ENCODE results near the gene FBXO9.

Gene FBXO9

DNA sequence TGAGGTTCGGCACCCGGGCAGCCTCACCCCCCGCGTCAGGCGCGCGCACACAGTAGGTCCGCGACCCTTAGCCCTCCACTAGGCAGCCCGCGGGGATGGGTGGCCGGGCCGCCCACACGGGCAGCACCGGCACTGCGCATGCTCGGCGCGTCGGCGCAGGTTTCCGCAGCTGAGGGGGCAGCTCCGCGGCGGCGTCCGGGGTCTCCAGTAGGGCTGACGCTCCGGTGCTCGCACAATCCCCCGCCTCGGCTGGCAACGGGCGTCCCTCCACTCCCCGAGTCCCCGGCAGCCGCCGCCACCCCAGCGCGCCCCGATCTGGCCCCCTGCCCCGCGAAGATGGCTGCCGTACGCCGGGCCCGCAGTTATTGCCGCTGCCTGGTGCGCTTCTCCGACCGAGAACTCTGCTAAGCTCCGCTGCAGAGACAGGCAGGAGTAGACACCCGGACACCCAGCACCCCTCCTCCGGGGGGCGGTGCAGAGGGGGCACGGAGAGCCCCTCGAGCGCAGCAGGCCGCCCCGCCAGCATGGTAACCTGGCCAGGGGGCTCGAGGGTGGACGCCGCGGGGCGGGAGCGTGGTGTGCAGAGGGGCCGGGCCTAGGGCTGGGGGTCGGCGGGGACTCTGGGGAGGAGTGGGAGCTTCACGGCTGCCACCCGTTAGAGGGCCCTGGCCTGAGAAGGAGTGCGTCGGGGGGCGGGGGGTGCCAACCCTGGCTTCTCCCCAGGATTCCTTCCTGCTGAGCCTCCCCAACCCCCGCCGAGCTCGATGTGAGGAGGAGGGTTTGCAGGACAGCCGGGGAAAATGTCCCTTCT lies at the start of gene FBXO9:
Gene FBXO9, plus strand, starts transcription at position 139 of the 811 bp plus-strand sequence. Its CDS starts 386 bp downstream, at position 525.
- H3K4me1 ChIP-seq (ENCODE audit: control insufficient read depth, insufficient read depth, low read length) = no peaks in the 10 kb centered on the region
- WGBS (ENCODE audit: insufficient coverage, insufficient read length) = no CpG with 5 or more reads among the region's 78 CpGs
- H3K9me3 ChIP-seq (ENCODE audit: control insufficient read depth, insufficient read depth, low read length) = no peaks in the 10 kb centered on the region
- H3K27ac ChIP-seq (ENCODE audit: low read length) = no peak within 1 kb of the TSS
- peak within 1 kb of the TSS; percentile 99 for H3K4me3 ChIP-seq (ENCODE audit: low read length)
- H3K36me3 ChIP-seq (ENCODE audit: control insufficient read depth, insufficient read depth, low read length) = no peaks in the 10 kb centered on the region
- peak; percentile 31 for DNase-seq (ENCODE audit: low read depth, low spot score)
- no peaks in the 10 kb centered on the region for H3K27me3 ChIP-seq (ENCODE audit: control insufficient read depth, insufficient read depth, low read length)

DNA sequence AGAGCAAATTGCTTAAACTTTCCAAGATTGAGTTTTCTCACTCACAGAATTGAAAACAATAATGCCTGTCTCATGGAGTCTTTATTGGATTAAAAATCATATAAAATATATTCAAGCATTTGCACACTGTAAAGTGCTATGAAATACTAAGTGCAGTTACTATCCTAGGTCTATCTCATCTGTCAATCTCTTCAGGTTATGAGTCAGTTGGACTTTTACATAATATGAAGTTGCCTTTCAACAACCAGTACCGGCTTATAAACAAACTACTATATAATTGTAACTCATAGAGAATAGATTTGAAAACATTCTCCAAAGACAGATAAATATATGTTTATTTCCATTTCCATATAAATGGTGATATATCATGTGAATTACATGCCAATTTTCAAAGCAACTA lies 49.7 kb upstream of the FBXO9 start:
- no peak for DNase-seq (ENCODE audit: low read depth, low spot score)
- Histone ChIP-seq H3K4me3 (ENCODE audit: low read length) (no peak overlapping the region), H3K9me3 (ENCODE audit: control insufficient read depth, insufficient read depth, low read length) (no peaks in the 10 kb centered on the region), H3K4me1 (ENCODE audit: control insufficient read depth, insufficient read depth, low read length) (no peaks in the 10 kb centered on the region), H3K27me3 (ENCODE audit: control insufficient read depth, insufficient read depth, low read length) (no peaks in the 10 kb centered on the region), H3K36me3 (ENCODE audit: control insufficient read depth, insufficient read depth, low read length) (peaks cover 14% of the 10 kb centered on the region; the same call in 1 of the 2 replicates), H3K27ac (ENCODE audit: low read length) (no peak overlapping the region)
- WGBS (ENCODE audit: insufficient coverage, insufficient read length) = no CpG with 5 or more reads among the region's 1 CpG

DNA sequence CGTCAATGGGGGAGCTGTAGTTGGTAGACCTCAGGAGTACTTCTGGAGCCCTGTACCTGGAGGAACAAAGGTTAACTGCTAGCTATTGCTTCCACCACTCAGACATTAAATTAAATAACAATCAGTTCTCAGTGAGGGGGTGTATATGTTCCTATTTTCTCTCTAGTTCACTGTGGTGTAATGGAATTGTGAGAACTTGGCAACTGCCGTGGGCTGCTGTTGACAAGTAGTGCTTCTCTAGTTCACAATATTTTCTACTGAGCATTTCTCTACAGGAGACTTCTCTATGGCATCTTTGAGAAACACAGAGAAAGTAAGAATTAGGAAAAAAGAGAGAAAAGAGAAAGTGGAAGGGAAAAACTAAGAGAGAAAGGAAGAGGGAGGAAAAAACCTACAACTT lies 46.8 kb upstream of the FBXO9 start:
- WGBS (ENCODE audit: insufficient coverage, insufficient read length) = no CpG with 5 or more reads among the region's 2 CpGs
- no peak for DNase-seq (ENCODE audit: low read depth, low spot score)

DNA sequence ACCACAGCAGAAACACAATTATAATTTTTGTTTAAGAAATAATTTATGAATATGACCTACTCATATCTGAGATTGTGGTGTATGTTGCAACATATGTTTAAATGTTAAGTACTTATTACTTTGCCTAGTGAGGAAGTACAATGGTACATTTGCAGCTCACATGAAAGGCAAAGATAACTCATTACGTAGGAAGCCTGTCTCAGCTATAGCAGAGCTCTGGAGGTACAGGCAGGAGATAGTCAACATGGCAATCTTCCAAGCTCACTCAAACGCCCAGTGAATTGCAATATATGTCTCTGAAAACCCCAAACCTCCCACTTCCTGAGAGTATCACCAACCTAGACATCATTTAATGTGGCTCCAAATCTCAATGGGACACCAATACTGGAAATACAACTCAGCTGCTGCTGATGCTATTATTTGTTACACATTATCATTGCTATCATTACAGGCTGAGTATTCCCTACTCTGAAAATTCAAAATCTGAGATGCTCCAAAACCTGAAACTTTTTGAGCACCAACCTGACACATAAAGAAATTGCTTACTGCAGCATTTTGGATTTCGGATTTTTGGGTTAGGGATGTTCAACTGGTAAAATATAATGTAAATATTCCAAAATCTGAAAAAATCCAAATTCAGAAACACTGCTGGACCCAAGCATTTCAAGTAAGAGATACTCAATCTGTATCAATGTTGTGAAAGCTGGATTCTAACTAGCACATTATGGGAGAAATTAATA lies 45.0 kb upstream of the FBXO9 start:
- DNase-seq (ENCODE audit: low read depth, low spot score) = no peak
- no peak overlapping the region for H3K27ac ChIP-seq (ENCODE audit: low read length)
- WGBS (ENCODE audit: insufficient coverage, insufficient read length) = no CpG with 5 or more reads among the region's 3 CpGs

More for the DNA sequence above, 46.8 kb upstream of the FBXO9 start:
- Histone ChIP-seq H3K4me1 (ENCODE audit: control insufficient read depth, insufficient read depth, low read length) (no peaks in the 10 kb centered on the region), H3K4me3 (ENCODE audit: low read length) (no peak overlapping the region), H3K9me3 (ENCODE audit: control insufficient read depth, insufficient read depth, low read length) (no peaks in the 10 kb centered on the region), H3K36me3 (ENCODE audit: control insufficient read depth, insufficient read depth, low read length) (peaks cover 8% of the 10 kb centered on the region; the same call in 1 of the 2 replicates), H3K27ac (ENCODE audit: low read length) (no peak overlapping the region), H3K27me3 (ENCODE audit: control insufficient read depth, insufficient read depth, low read length) (no peaks in the 10 kb centered on the region)

DNA sequence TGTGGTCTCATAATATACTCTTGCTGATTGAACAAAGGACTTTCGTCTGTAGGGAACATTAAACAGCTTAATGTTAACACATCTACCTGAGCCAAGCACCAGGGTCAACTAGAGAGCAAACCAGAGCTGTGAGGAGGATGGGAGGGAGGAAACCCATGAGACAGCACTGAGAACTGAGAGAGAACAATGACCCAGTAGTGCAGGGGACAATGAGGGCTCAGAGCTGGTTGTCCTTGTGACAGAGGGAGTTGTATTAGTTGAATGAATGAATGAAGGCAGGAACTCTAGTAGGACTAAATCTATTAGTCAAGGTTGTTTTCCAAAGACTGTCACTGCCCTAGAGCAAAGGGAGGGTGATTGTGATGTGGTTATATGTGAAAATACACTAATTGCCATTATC lies 41.9 kb upstream of the FBXO9 start:
- Histone ChIP-seq H3K4me1 (ENCODE audit: control insufficient read depth, insufficient read depth, low read length) (no peaks in the 10 kb centered on the region), H3K9me3 (ENCODE audit: control insufficient read depth, insufficient read depth, low read length) (no peaks in the 10 kb centered on the region), H3K27me3 (ENCODE audit: control insufficient read depth, insufficient read depth, low read length) (no peaks in the 10 kb centered on the region), H3K4me3 (ENCODE audit: low read length) (no peak overlapping the region), H3K27ac (ENCODE audit: low read length) (no peak overlapping the region), H3K36me3 (ENCODE audit: control insufficient read depth, insufficient read depth, low read length) (peaks cover under 1% of the 10 kb centered on the region; the same call in 1 of the 2 replicates)
- WGBS (ENCODE audit: insufficient coverage, insufficient read length) = no CpG with 5 or more reads among the region's 1 CpG
- no peak for DNase-seq (ENCODE audit: low read depth, low spot score)

More for the DNA sequence above, 45.0 kb upstream of the FBXO9 start:
- no peaks in the 10 kb centered on the region for H3K9me3 ChIP-seq (ENCODE audit: control insufficient read depth, insufficient read depth, low read length)
- no peaks in the 10 kb centered on the region for H3K27me3 ChIP-seq (ENCODE audit: control insufficient read depth, insufficient read depth, low read length)
- no peaks in the 10 kb centered on the region for H3K4me1 ChIP-seq (ENCODE audit: control insufficient read depth, insufficient read depth, low read length)
- H3K4me3 ChIP-seq (ENCODE audit: low read length) = no peak overlapping the region
- H3K36me3 ChIP-seq (ENCODE audit: control insufficient read depth, insufficient read depth, low read length) = peaks cover 4% of the 10 kb centered on the region; the same call in 1 of the 2 replicates

DNA sequence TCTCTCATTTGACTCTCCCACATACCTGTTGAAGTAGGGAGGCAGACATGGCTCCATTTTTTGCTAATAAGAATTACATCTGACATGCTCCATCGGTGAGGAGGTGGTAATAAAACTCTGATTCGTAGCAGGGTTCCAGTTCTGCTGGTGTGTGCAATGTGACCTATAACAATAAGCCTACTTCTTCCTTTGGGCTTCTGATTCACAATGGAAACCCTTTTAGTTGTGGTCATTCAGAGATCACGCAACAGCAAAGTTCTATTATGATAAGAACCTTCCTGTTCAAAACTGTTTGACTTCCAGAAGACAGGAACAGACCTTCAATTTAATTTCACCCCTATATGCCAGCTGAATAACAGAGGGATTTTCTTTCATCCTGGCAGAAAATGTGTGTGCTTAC lies 38.7 kb upstream of the FBXO9 start:
- no peaks in the 10 kb centered on the region for H3K4me1 ChIP-seq (ENCODE audit: control insufficient read depth, insufficient read depth, low read length)
- no peak for DNase-seq (ENCODE audit: low read depth, low spot score)
- WGBS (ENCODE audit: insufficient coverage, insufficient read length) = no CpG with 5 or more reads among the region's 3 CpGs
- no peaks in the 10 kb centered on the region for H3K27me3 ChIP-seq (ENCODE audit: control insufficient read depth, insufficient read depth, low read length)
- no peak overlapping the region for H3K27ac ChIP-seq (ENCODE audit: low read length)
- H3K36me3 ChIP-seq (ENCODE audit: control insufficient read depth, insufficient read depth, low read length) = no peaks in the 10 kb centered on the region; the same call in 1 of the 2 replicates
- no peak overlapping the region for H3K4me3 ChIP-seq (ENCODE audit: low read length)
- H3K9me3 ChIP-seq (ENCODE audit: control insufficient read depth, insufficient read depth, low read length) = no peaks in the 10 kb centered on the region

DNA sequence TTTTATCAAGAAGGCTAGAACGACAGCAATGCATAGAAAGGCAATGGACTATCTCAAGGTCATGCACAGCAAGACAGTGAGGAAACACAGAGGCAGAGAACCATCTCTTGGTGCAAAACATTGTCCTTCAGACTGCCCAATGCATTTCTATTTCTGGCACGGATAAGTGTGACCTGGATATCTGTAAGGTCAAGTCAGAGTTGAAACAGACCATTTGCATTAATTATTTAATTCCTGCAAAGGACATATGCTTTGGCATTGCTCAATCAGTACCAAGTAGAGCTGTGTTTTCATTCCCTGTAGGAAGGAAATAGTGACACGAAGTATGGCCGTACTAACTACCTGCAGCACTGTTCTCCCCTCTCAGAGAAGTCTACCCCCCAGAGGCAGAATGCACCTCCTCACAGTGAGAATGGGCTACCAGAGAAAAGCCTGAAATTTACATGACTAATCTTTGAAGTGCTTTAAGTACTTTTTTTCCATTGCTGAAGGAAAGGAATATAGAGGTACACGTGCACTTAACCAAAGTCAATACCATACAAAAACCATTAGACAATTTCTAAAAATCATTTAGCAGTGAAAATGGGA lies 38.0 kb upstream of the FBXO9 start:
- Histone ChIP-seq H3K9me3 (ENCODE audit: control insufficient read depth, insufficient read depth, low read length) (no peaks in the 10 kb centered on the region), H3K4me1 (ENCODE audit: control insufficient read depth, insufficient read depth, low read length) (no peaks in the 10 kb centered on the region), H3K27ac (ENCODE audit: low read length) (no peak overlapping the region), H3K36me3 (ENCODE audit: control insufficient read depth, insufficient read depth, low read length) (no peaks in the 10 kb centered on the region; the same call in 1 of the 2 replicates), H3K4me3 (ENCODE audit: low read length) (no peak overlapping the region), H3K27me3 (ENCODE audit: control insufficient read depth, insufficient read depth, low read length) (no peaks in the 10 kb centered on the region)
- DNase-seq (ENCODE audit: low read depth, low spot score) = no peak
- no CpG with 5 or more reads among the region's 5 CpGs for WGBS (ENCODE audit: insufficient coverage, insufficient read length)

DNA sequence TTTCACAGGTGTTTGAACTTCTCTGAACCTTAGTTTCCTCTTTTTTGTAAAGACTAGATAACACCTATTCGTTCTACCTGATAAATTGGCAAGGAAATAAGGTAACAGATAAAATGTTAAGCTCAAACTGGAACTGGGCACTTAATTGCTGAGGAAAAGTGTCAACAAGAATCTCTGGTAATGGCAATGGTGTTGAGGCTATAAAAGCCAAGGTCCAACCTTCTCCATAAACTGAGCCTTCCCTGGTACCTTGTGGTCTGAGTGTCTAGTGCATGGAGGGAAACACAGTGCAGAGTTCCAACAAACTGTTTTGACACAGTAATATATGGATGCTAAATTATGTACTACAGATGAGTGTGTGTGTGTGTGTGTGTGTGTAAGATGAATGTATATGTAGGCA lies 36.7 kb upstream of the FBXO9 start:
- DNase-seq (ENCODE audit: low read depth, low spot score) = no peak
- no CpG with 5 or more reads among the region's 1 CpG for WGBS (ENCODE audit: insufficient coverage, insufficient read length)
- Histone ChIP-seq H3K4me3 (ENCODE audit: low read length) (no peak overlapping the region), H3K36me3 (ENCODE audit: control insufficient read depth, insufficient read depth, low read length) (no peaks in the 10 kb centered on the region; the same call in 1 of the 2 replicates), H3K4me1 (ENCODE audit: control insufficient read depth, insufficient read depth, low read length) (no peaks in the 10 kb centered on the region), H3K27ac (ENCODE audit: low read length) (no peak overlapping the region), H3K9me3 (ENCODE audit: control insufficient read depth, insufficient read depth, low read length) (no peaks in the 10 kb centered on the region), H3K27me3 (ENCODE audit: control insufficient read depth, insufficient read depth, low read length) (no peaks in the 10 kb centered on the region)

DNA sequence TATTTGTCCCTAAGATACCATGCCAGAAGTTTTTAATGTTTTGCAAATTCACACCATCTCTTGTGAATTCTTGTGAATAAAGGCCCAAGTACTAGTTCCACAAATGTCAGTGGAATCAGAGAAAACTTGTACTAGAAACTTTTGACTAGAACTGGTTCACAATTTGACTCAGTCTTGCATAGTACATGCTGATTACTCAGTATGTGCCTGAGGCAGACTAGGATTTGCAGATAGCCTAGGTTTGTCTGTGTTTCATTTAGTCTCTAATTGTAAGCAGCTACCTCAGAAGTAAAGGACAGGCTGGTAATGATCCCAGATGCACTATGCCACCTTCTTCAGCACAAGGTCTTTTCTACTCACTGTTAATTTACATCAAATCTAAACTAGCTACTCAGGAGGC lies 35.9 kb upstream of the FBXO9 start:
- Histone ChIP-seq H3K27ac (ENCODE audit: low read length) (no peak overlapping the region), H3K27me3 (ENCODE audit: control insufficient read depth, insufficient read depth, low read length) (no peaks in the 10 kb centered on the region), H3K4me3 (ENCODE audit: low read length) (no peak overlapping the region), H3K4me1 (ENCODE audit: control insufficient read depth, insufficient read depth, low read length) (no peaks in the 10 kb centered on the region), H3K9me3 (ENCODE audit: control insufficient read depth, insufficient read depth, low read length) (no peaks in the 10 kb centered on the region), H3K36me3 (ENCODE audit: control insufficient read depth, insufficient read depth, low read length) (no peaks in the 10 kb centered on the region; the same call in 1 of the 2 replicates)
- DNase-seq (ENCODE audit: low read depth, low spot score) = no peak

DNA sequence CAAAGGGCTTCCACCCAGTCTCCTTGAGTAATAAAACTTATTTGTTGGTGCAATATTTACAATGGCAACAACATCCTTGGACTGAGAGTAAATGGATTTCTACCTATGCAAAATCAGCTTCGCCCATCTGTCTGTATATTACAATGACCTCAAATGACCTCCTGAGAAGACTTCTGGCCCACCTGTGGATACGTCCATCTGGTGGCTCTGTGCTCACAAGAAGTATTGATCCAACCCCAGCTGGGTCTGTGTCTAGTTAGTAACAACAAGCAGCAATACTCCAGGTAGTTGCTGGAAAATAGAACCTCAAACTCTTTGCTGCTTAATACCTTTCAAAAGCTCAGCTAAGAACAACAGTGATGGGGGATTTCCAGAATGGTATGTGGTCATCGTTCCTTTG lies 35.4 kb upstream of the FBXO9 start:
- Histone ChIP-seq H3K27ac (ENCODE audit: low read length) (no peak overlapping the region), H3K27me3 (ENCODE audit: control insufficient read depth, insufficient read depth, low read length) (no peaks in the 10 kb centered on the region), H3K4me3 (ENCODE audit: low read length) (no peak overlapping the region), H3K4me1 (ENCODE audit: control insufficient read depth, insufficient read depth, low read length) (no peaks in the 10 kb centered on the region), H3K9me3 (ENCODE audit: control insufficient read depth, insufficient read depth, low read length) (no peaks in the 10 kb centered on the region), H3K36me3 (ENCODE audit: control insufficient read depth, insufficient read depth, low read length) (no peaks in the 10 kb centered on the region; the same call in 1 of the 2 replicates)
- DNase-seq (ENCODE audit: low read depth, low spot score) = no peak
- WGBS (ENCODE audit: insufficient coverage, insufficient read length) = no CpG with 5 or more reads among the region's 3 CpGs

Measured in iPS DF 6.9 (cell line).